Gastroesophageal sphincter (tissue), 4 donors: ENCODE measurements around the gene CCDC34. TPM values are rescaled to one million over a fixed set of nuclear protein-coding genes. Genes with fewer than 3 reads are reported as not detected.

ENCODE experiments used
- ATAC-seq: fragments of 150-250 bp; one replicate; pipeline ENCODE4 v1.9.1; 2016; ENCODE audit warnings: mild to moderate bottlenecking, moderate library complexity
- H3K27ac ChIP-seq, 4 donors: fragments of 200-600 bp; sonication (generic) in 3 of 4; 1 replicate in 3 of 4; 2 replicates in 1 of 4; pipeline ENCODE4 v1.5.1; 2016 to 2019
- H3K27me3 ChIP-seq: fragments of 200-600 bp; sonication (generic); one replicate; pipeline ENCODE4 v1.5.1; 2019
- H3K36me3 ChIP-seq, 2 donors: fragments of 200-600 bp; sonication (generic); one replicate each; pipeline ENCODE4 v1.5.1; 2019; ENCODE audit warnings: control low read depth in 1 of 2
- H3K4me1 ChIP-seq, 3 donors: fragments of 200-600 bp; sonication (generic); 1 replicate in 2 of 3; 2 replicates in 1 of 3; pipeline ENCODE4 v1.5.1; 2016 to 2019; ENCODE audit warnings: control low read depth in 2 of 3
- H3K4me3 ChIP-seq, 2 donors: fragments of 200-600 bp; sonication (generic); one replicate each; pipeline ENCODE4 v1.5.1; 2019; ENCODE audit warnings: mild to moderate bottlenecking in 1 of 2, moderate library complexity in 1 of 2
- H3K9me3 ChIP-seq, 3 donors: fragments of 200-600 bp; sonication (generic); one replicate each; pipeline ENCODE4 v1.5.1; 2017 to 2019; ENCODE audit warnings: control low read depth in 2 of 3
- EP300 ChIP-seq: sonication (generic); formaldehyde crosslinking; IDR thresholded peaks from one replicate; pipeline ENCODE4 v1.6.1; 2017; ENCODE audit warnings: antibody characterized with exemption, mild to moderate bottlenecking
- POLR2A ChIP-seq, 2 donors: fragments of 450-650 bp; IDR thresholded peaks; one replicate each; pipeline ENCODE4 v1.6.1; 2017; ENCODE audit warnings: antibody characterized with exemption in 2 of 2, mild to moderate bottlenecking in 2 of 2, moderate library complexity in 1 of 2
- POLR2AphosphoS5 ChIP-seq: sonication (generic); formaldehyde crosslinking; IDR thresholded peaks from one replicate; pipeline ENCODE4 v1.6.1; 2017; ENCODE audit warnings: antibody characterized with exemption
- WGBS, 2 donors: methylation state at CpG; one replicate each; pipeline ENCODE4 v1.1.5; 2018; ENCODE audit warnings: low coverage in 1 of 2; 5-methylcytosine and 5-hydroxymethylcytosine counted together
- total RNA-seq, 4 donors: library from RNA; depleted of rRNA; stranded (reverse); fragments of >200 nt; gene quantifications; one replicate each; pipeline ENCODE4 v1.1.0, GENCODE V29; 2016
- TF ChIP-seq, protein P1 (sequence below), 4 experiments: fragments of 200-600 bp in 2 of 4; fragments of 450-650 bp in 2 of 4; sonication (generic) in 1 of 4; IDR thresholded peaks; one replicate each; pipeline ENCODE4 v1.5.1; 2017 to 2019; ENCODE audit warnings: antibody characterized with exemption in 4 of 4, mild to moderate bottlenecking in 2 of 4, moderate library complexity in 2 of 4

The CCDC34 gene
- total RNA-seq, 4 donors from 2014 or later, result 0.78 to 1.3 (median 1.1) TPM

DNA sequence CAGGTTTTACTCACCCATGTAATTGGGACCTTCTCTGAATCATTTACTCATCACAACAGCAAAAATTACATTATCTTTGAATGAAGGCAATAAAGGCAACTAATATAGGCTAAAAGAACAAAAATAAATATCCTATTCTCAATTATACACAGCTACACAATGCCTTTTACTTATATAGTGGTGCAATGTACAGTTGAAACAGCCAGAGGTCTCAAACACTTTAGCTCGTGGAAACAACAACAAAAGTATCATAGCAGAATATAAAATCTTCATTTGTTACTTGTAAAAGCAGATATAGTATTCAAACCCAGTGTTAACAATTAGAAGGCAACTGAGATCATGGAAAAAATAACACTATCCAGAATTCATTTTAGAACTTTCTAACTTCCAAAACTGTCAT is 20.6 kb upstream of the CCDC34 start:
- no peaks in the 10 kb centered on the region for H3K27me3 ChIP-seq
- H3K4me3 ChIP-seq, result no peak overlapping the region
- no peak overlapping the region for H3K27ac ChIP-seq
- H3K4me1 ChIP-seq, result no peaks in the 10 kb centered on the region
- WGBS, 2 donors, result 50 to 53% methylated on average over 1 of the region's 1 CpG
- TF ChIP-seq EP300, result no peak
- TF ChIP-seq POLR2AphosphoS5, result no peak
- TF ChIP-seq POLR2A (IDR thresholded peaks at IDR 0.05), result no peak
- TF ChIP-seq, protein P1, sequence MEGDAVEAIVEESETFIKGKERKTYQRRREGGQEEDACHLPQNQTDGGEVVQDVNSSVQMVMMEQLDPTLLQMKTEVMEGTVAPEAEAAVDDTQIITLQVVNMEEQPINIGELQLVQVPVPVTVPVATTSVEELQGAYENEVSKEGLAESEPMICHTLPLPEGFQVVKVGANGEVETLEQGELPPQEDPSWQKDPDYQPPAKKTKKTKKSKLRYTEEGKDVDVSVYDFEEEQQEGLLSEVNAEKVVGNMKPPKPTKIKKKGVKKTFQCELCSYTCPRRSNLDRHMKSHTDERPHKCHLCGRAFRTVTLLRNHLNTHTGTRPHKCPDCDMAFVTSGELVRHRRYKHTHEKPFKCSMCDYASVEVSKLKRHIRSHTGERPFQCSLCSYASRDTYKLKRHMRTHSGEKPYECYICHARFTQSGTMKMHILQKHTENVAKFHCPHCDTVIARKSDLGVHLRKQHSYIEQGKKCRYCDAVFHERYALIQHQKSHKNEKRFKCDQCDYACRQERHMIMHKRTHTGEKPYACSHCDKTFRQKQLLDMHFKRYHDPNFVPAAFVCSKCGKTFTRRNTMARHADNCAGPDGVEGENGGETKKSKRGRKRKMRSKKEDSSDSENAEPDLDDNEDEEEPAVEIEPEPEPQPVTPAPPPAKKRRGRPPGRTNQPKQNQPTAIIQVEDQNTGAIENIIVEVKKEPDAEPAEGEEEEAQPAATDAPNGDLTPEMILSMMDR (IDR thresholded peaks at IDR 0.05), result no peak
- no peak for ATAC-seq
- H3K36me3 ChIP-seq, result peaks cover 0 to 46% of the 10 kb centered on the region in 2 donors
- H3K9me3 ChIP-seq, result no peaks in the 10 kb centered on the region

DNA sequence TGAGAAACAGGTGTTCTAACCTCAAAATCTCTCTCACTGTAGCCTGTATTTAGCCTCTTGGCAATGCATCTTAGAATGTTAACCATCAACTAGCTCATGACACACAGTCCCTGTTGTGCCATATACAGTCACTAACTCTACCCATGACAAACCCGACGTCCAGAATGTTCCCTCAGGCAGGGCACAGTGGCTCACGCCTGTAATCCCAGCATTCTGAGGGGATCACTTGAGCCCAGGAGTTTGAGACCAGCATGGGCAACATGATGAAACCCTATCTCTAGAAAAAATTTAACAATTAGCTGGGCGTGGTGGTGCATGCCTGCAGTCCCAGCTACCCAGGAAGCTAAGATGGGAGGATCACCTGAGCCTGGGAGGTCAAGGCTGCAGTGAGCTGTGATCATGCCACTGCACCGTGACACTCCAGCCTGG is 18.2 kb upstream of the CCDC34 start:
- Histone ChIP-seq H3K9me3 (no peaks in the 10 kb centered on the region), H3K36me3 (peaks cover 0 to 53% of the 10 kb centered on the region in 2 donors), H3K27ac (no peak overlapping the region), H3K4me3 (no peak overlapping the region), H3K4me1 (no peaks in the 10 kb centered on the region), H3K27me3 (no peaks in the 10 kb centered on the region)
- 61 to 96% methylated on average over 4 of the region's 5 CpGs for WGBS, 2 donors
- TF ChIP-seq EP300 (no peak), POLR2A (IDR thresholded peaks at IDR 0.05) (no peak), POLR2AphosphoS5 (no peak)
- TF ChIP-seq, protein P1 (IDR thresholded peaks at IDR 0.05), result no peak
- no peak for ATAC-seq

DNA sequence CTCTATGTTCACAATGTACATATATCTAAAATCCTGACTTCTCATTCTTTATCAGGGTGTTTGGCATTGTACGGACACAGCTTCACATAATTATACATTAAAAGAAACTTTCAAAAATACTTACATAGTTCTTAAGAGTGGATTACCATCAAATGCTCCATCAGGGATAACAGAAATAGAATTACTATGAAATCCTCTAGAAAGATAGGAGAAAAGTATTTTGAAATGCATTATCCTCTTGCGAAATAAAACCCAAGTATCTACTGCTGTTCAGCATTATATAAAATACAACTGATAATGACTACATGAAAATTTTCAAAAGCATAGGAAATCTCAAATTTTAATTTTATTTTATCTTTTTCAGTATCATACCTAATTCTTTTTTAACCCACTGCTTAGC is 17.8 kb upstream of the CCDC34 start:
- Histone ChIP-seq H3K27ac (no peak overlapping the region), H3K4me3 (no peak overlapping the region), H3K27me3 (no peaks in the 10 kb centered on the region), H3K9me3 (no peaks in the 10 kb centered on the region), H3K4me1 (no peaks in the 10 kb centered on the region), H3K36me3 (peaks cover 0 to 53% of the 10 kb centered on the region in 2 donors)
- TF ChIP-seq POLR2A (IDR thresholded peaks at IDR 0.05) (no peak), POLR2AphosphoS5 (no peak)
- TF ChIP-seq, protein P1 (IDR thresholded peaks at IDR 0.05), result no peak
- ATAC-seq, result no peak
- 92 to 100% methylated on average over 2 of the region's 2 CpGs for WGBS, 2 donors

DNA sequence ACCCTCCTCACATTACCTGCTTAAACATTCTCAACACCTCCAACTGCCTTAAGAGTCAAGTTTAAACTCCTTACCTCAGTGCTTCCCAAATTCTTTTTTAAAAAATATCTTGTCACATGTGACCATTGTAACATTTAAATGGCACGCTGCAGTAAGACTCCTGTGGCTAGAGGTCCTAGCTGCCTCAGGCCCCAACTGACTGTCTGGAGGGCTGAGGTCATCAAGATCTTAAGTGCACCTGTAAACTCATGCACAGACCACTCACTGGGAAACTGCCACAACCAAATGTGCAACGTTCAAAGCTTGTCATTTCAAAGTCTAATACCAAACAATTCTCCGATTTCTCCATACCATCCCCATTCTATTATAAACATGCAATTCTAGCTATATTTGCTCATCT is 16.4 kb upstream of the CCDC34 start:
- WGBS, 2 donors, result 83 to 90% methylated on average over 3 of the region's 3 CpGs
- peaks cover 0 to 51% of the 10 kb centered on the region in 2 donors for H3K36me3 ChIP-seq
- ATAC-seq, result no peak

DNA sequence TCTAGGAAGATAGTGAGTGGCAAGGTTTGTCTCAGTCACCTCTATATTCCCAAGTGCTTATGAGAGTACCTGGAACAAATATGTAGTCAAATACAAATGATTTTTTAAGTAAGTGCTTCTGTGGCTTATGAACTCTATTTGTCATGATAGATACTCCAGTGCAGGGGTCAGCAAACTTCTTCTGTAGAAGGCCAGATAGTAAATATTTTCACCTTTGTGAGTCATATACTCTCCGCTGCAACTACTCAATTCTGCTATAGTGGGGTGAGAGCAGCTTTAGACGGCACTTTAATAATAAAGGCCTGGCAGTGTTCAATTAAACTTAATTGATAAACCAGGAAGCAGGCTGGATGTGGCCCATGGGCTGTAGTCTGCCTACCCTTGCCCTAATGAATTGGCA is 12.4 kb upstream of the CCDC34 start:
- TF ChIP-seq, protein P1 (IDR thresholded peaks at IDR 0.05), result no peak
- TF ChIP-seq POLR2AphosphoS5 (no peak), POLR2A (IDR thresholded peaks at IDR 0.05) (no peak), EP300 (no peak)
- Histone ChIP-seq H3K9me3 (no peaks in the 10 kb centered on the region), H3K4me3 (no peak overlapping the region), H3K27me3 (no peaks in the 10 kb centered on the region), H3K36me3 (peaks cover 0 to 67% of the 10 kb centered on the region in 2 donors), H3K4me1 (no peaks in the 10 kb centered on the region), H3K27ac (no peak overlapping the region)
- 82 to 96% methylated on average over 2 of the region's 2 CpGs for WGBS, 2 donors
- no peak for ATAC-seq

More for the DNA sequence above, 16.4 kb upstream of the CCDC34 start:
- Histone ChIP-seq H3K9me3 (no peaks in the 10 kb centered on the region), H3K27me3 (no peaks in the 10 kb centered on the region), H3K4me1 (no peaks in the 10 kb centered on the region), H3K27ac (no peak overlapping the region), H3K4me3 (no peak overlapping the region)
- no peak for TF ChIP-seq POLR2A (IDR thresholded peaks at IDR 0.05)
- TF ChIP-seq, protein P1 (IDR thresholded peaks at IDR 0.05), result no peak
- TF ChIP-seq EP300, result no peak
- TF ChIP-seq POLR2AphosphoS5, result no peak
